GOT3 (cell line): ENCODE measurements around the gene PPID.
"Not testable (repeated sequence)": the region's sequence is repeated elsewhere in the genome, so short reads cannot be mapped to it uniquely, and the experiment has no call there.

ENCODE experiments used
- DNase-seq: peaks from one replicate; lab custom pipeline; 2025; ENCODE audit warnings: mixed read lengths; lab: John Stamatoyannopoulos, UW

The PPID gene

DNA sequence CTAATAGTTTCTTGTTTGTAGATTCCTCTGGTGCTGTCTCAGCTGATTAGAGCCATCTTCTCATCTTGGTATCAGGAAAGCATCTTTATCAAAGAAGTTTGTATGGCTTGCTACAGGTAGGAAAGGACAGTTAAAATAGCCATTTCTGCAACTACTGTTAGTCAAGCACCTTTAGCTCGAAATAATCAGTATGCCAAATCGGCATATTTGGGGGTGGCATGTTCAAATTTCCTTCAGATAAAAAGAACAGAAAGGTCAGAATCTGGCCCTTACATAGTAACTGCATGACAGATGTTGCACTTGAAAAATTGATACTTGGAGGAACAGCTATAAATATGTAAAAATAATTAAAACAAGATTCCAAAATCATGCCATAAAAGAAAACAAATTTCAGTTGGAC lies 56.3 kb downstream of the PPID start:
- no peak for DNase-seq

- no peak for DNase-seq
Observed at GRCh38 chr4:158664806-158665205, 58.4 kb downstream of the PPID start.

GRCh38 chr4:158663707-158664625 lies 59.2 kb downstream of the PPID start:
- DNase-seq = not testable (repeated sequence)

DNA sequence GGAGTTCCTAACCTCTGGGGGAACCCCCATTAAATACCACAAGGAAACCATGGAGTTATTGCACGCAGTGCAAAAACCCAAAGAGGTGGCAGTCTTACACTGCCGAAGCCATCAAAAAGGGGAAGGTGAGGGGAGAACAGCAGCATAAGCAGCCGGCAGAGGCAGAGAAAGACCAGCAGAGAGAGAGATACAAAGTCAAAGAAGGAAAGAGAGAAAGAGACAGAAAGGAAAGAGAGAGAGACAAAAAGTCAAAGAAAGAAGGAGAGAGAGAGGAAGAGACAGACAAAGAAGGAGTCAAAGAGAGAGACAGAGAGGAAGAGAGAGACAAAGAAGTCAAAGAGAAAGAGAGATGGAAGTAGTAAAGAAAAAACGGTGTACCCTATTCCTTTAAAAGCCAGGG lies 59.9 kb downstream of the PPID start:
- not testable (repeated sequence) for DNase-seq
